B cell (primary cell): Measurements from ENCODE around the gene LIN52. TPM values are rescaled to one million over a fixed set of nuclear protein-coding genes. Genes with fewer than 3 reads are reported as not detected.

ENCODE experiments used
- ATAC-seq: fragments of 200-7000 bp; cut with Tn5 transposase; one replicate; pipeline ENCODE4 v1.10.0; 2021; ENCODE audit warnings: low read depth, mild to moderate bottlenecking, moderate number of reproducible peaks, moderate library complexity
- CTCF ChIA-PET: fragments of 350-600 bp; sonication (Branson Sonifier 250); formaldehyde crosslinking; loops from one replicate; lab custom pipeline; 2021; ENCODE audit warnings: antibody characterized with exemption, inconsistent platforms; lab: Charles Lee
- POLR2A ChIA-PET: fragments of 350-600 bp; sonication (Branson Sonifier 250); formaldehyde crosslinking; loops from one replicate; lab custom pipeline; 2021; ENCODE audit warnings: antibody characterized with exemption; lab: Charles Lee
- DNase-seq: peaks from one replicate; pipeline ENCODE4 v3.0.0; 2013
- H2AFZ ChIP-seq: 2 replicates; pipeline ENCODE4 v1.6.1; 2012; ENCODE audit warnings: mild to moderate bottlenecking, low read depth, low read length; ENCODE audit not compliant: insufficient read depth, poor library complexity, severe bottlenecking
- H3K27ac ChIP-seq, 2 donors: 1 replicate in 1 of 2; 2 replicates in 1 of 2; pipeline ENCODE4 v1.5.1; 2012 to 2013; ENCODE audit warnings: low read length in 2 of 2, mild to moderate bottlenecking in 2 of 2, moderate library complexity in 1 of 2
- H3K27me3 ChIP-seq, 4 experiments: fragments of 200-600 bp in 1 of 4; sonication (generic) in 1 of 4; replicated peaks in 1 of 4; 1 replicate in 2 of 4; 2 replicates in 2 of 4; pipeline versions ENCODE4 v1.6.1 to v1.7.0; 2013 to 2016; ENCODE audit warnings: low read length in 3 of 4, mild to moderate bottlenecking in 2 of 4, mixed read lengths in 1 of 4, moderate library complexity in 1 of 4; ENCODE audit not compliant: insufficient read depth in 4 of 4, control insufficient read depth in 3 of 4; ENCODE audit errors: control extremely low read depth in 1 of 4
- H3K36me3 ChIP-seq, 2 experiments: replicated peaks in 1 of 2; 1 replicate in 1 of 2; 2 replicates in 1 of 2; pipeline versions ENCODE4 v1.6.1 to v1.7.1; 2013; ENCODE audit warnings: low read length in 1 of 2; ENCODE audit not compliant: insufficient read depth in 2 of 2, control insufficient read depth in 1 of 2; ENCODE audit errors: control extremely low read depth in 1 of 2, extremely low read depth in 1 of 2
- H3K4me1 ChIP-seq, 2 donors: fragments of 200-600 bp in 1 of 2; sonication (generic) in 1 of 2; 1 replicate in 1 of 2; 2 replicates in 1 of 2; pipeline versions ENCODE4 v1.5.1 to v1.6.1; 2013 to 2017; ENCODE audit warnings: low read length in 2 of 2; ENCODE audit not compliant: control insufficient read depth in 2 of 2, insufficient read depth in 2 of 2
- H3K4me2 ChIP-seq: replicated peaks from 2 replicates; pipeline ENCODE3; 2012; ENCODE audit warnings: mild to moderate bottlenecking, low read depth, low read length; ENCODE audit not compliant: poor library complexity, severe bottlenecking
- H3K4me3 ChIP-seq, 5 experiments: fragments of 200-600 bp in 1 of 5; sonication (generic) in 1 of 5; 1 replicate in 3 of 5; 2 replicates in 2 of 5; pipeline versions ENCODE4 v1.5.1 to v1.7.0; 2011 to 2016; ENCODE audit warnings: low read length in 4 of 5, mild to moderate bottlenecking in 4 of 5, low read depth in 2 of 5, control low read depth in 1 of 5, moderate library complexity in 1 of 5; ENCODE audit not compliant: insufficient read depth in 1 of 5; ENCODE audit errors: control extremely low read depth in 1 of 5, extremely low read depth in 1 of 5
- H3K79me2 ChIP-seq: fragments of 200-600 bp; sonication (generic); one replicate; pipeline ENCODE4 v1.6.0; 2016; ENCODE audit warnings: low read length; ENCODE audit not compliant: control insufficient read depth, insufficient read depth
- H3K9ac ChIP-seq: fragments of 200-600 bp; sonication (generic); 2 replicates; pipeline ENCODE4 v1.6.1; 2017; ENCODE audit warnings: mild to moderate bottlenecking, low read length, moderate library complexity
- H3K9me3 ChIP-seq, 3 donors: one replicate each; pipeline versions ENCODE4 v1.6.1 to v1.7.1; 2013; ENCODE audit warnings: low read length in 2 of 3; ENCODE audit not compliant: control insufficient read depth in 2 of 3, insufficient read depth in 1 of 3; ENCODE audit errors: control extremely low read depth in 1 of 3
- H4K20me1 ChIP-seq: 2 replicates; pipeline ENCODE4 v1.6.0; 2012; ENCODE audit warnings: mild to moderate bottlenecking, low read length; ENCODE audit not compliant: insufficient read depth, control insufficient read depth, poor library complexity, severe bottlenecking
- H3K27ac Mint-ChIP-seq: one replicate; pipeline ENCODE4 v1.8.0; 2021; ENCODE audit warnings: mixed read lengths
- H3K27me3 Mint-ChIP-seq: one replicate; pipeline ENCODE4 v1.8.0; 2021; ENCODE audit warnings: mixed read lengths
- H3K4me1 Mint-ChIP-seq: one replicate; pipeline ENCODE4 v1.8.0; 2021; ENCODE audit warnings: mixed read lengths
- H3K4me3 Mint-ChIP-seq: one replicate; pipeline ENCODE4 v1.8.0; 2021; ENCODE audit warnings: mixed read lengths
- H3K9me3 Mint-ChIP-seq: one replicate; pipeline ENCODE4 v1.8.0; 2022; ENCODE audit warnings: mixed read lengths; ENCODE audit not compliant: insufficient read depth
- CTCF ChIP-seq: fragments of 200-600 bp; IDR thresholded peaks from one replicate; pipeline ENCODE4 v1.8.0; 2022; ENCODE audit warnings: antibody characterized with exemption, mild to moderate bottlenecking
- EZH2 ChIP-seq: IDR thresholded peaks from 2 replicates; pipeline ENCODE4 v1.6.1; 2012; ENCODE audit warnings: borderline replicate concordance, low read depth, mild to moderate bottlenecking, moderate library complexity, low read length; ENCODE audit not compliant: insufficient read depth, poor library complexity, severe bottlenecking
- WGBS: methylation state at CpG from one replicate; pipeline ENCODE4 v1.1.5; 2013; ENCODE audit warnings: missing lambda C conversion rate; ENCODE audit not compliant: insufficient coverage; 5-methylcytosine and 5-hydroxymethylcytosine counted together
- intact Hi-C: fragments of 100-400 bp; cut with micrococcal nuclease; formaldehyde crosslinking; loops from one replicate; pipeline ENCODE4 v1.10.0; 2022
- polyA plus RNA-seq: library from polyadenylated mRNA; depleted of rRNA; stranded (reverse); fragments of >200 nt; gene quantifications from 2 replicates; pipeline ENCODE4 v1.2.3, GENCODE V29; 2012
- total RNA-seq, 2 donors: library from RNA; stranded (reverse); fragments of 120-200 nt in 1 of 2; gene quantifications; 1 replicate in 1 of 2; 2 replicates in 1 of 2; pipeline versions ENCODE4 v1.2.3 to v1.2.4, GENCODE V29; 2013 to 2022

LIN52 gene
- total and polyA plus RNA-seq, 2 donors (not counting 1 experiment from before 2014, with no cell fraction given) = 3.9 to 13.1 TPM

- peaks cover 35% of the 10 kb centered on the region for H3K4me1 Mint-ChIP-seq
- H3K79me2 ChIP-seq = peaks cover 56% of the 10 kb centered on the region
Measured at GRCh38 chr14:74085828-74086227, 1.1 kb downstream of the LIN52 start.

More at GRCh38 chr14:74085828-74086227, 1.1 kb downstream of the LIN52 start:
- Mint-ChIP-seq H3K27me3 (no peaks in the 10 kb centered on the region), H3K4me3 (peak overlapping the region; percentile 95), H3K27ac (peak overlapping the region; percentile 88), H3K9me3 (no peaks in the 10 kb centered on the region)
- no peaks in the 10 kb centered on the region for H3K27me3 ChIP-seq
- H3K4me2 ChIP-seq = peak overlapping the region; percentile 86
- TF ChIP-seq EZH2 = no peak
- no peak for TF ChIP-seq CTCF
- ChIA-PET POLR2A (interaction anchor here (1.3 kb wide), 1 partner anchor 1027 kb away, joined by 3 read pairs; the partner anchor contains the start of gene RBM25), CTCF (interaction anchor here (0.5 to 0.7 kb wide), 2 partner anchors 57 to 68 kb away, joined by 3 to 4 read pairs; no protein-coding TSS in a partner anchor)
- peak overlapping the region; percentile 93 for H2AFZ ChIP-seq
- ATAC-seq (no peak), DNase-seq (peak; percentile 61)
- no peak overlapping the region for H3K27ac ChIP-seq
- peak overlapping the region in 3 of 5 experiments; percentile 73 to 76 (median 75) for H3K4me3 ChIP-seq
- H4K20me1 ChIP-seq = no peaks in the 10 kb centered on the region
- intact Hi-C loops = loop anchor here (2.0 to 5.0 kb wide), 2 partner anchors 234 to 677 kb away; partner anchors contain the start of genes PTGR2 and YLPM1
- H3K36me3 ChIP-seq = peaks cover 0 to 2% of the 10 kb centered on the region in 2 experiments
- H3K9me3 ChIP-seq = no peaks in the 10 kb centered on the region
- peak overlapping the region; percentile 76 for H3K9ac ChIP-seq
- peaks cover 23 to 24% of the 10 kb centered on the region in 2 donors for H3K4me1 ChIP-seq
- WGBS = no CpG with 5 or more reads among the region's 1 CpG
